RWPE2 (cell line): ENCODE data around the gene HUS1B.
"Not testable (repeated sequence)": the region's sequence is repeated elsewhere in the genome, so short reads cannot be mapped to it uniquely, and the experiment has no call there.

Source experiments
- ATAC-seq: fragments of 200-7000 bp; cut with Tn5 transposase; 3 replicates; pipeline ENCODE4 v1.9.1; 2021; ENCODE audit warnings: low read depth
- DNase-seq: peaks from one replicate; pipeline ENCODE4 v3.0.0-alpha.2; 2020; ENCODE audit warnings: low spot score
- H3K27ac ChIP-seq: fragments of 450-650 bp; 2 replicates; pipeline ENCODE4 v1.5.1; 2017; ENCODE audit warnings: mild to moderate bottlenecking; ENCODE audit not compliant: poor library complexity, severe bottlenecking
- H3K27me3 ChIP-seq: fragments of 250-450 bp; sonication (Bioruptor Pico); 2 replicates; pipeline ENCODE4 v1.5.1; 2021; ENCODE audit warnings: mild to moderate bottlenecking, moderate library complexity; ENCODE audit not compliant: insufficient read depth, poor library complexity, severe bottlenecking
- H3K36me3 ChIP-seq: fragments of 250-450 bp; sonication (Bioruptor Pico); 2 replicates; pipeline ENCODE4 v1.5.1; 2020; ENCODE audit warnings: low read depth, mild to moderate bottlenecking, moderate library complexity
- H3K4me1 ChIP-seq: fragments of 250-450 bp; sonication (Bioruptor Pico); 2 replicates; pipeline ENCODE4 v1.5.1; 2021; ENCODE audit warnings: mild to moderate bottlenecking, moderate library complexity; ENCODE audit not compliant: insufficient read depth, poor library complexity, severe bottlenecking
- H3K4me3 ChIP-seq: fragments of 250-450 bp; sonication (Bioruptor Pico); 2 replicates; pipeline ENCODE4 v1.5.1; 2021; ENCODE audit warnings: mild to moderate bottlenecking, moderate library complexity; ENCODE audit not compliant: severe bottlenecking
- H3K9me3 ChIP-seq: fragments of 250-450 bp; sonication (Bioruptor Pico); 2 replicates; pipeline ENCODE4 v1.5.1; 2021; ENCODE audit warnings: mild to moderate bottlenecking, moderate library complexity; ENCODE audit not compliant: severe bottlenecking
- CTCF ChIP-seq: fragments of 450-650 bp; IDR thresholded peaks from one replicate; pipeline ENCODE4 v1.5.1; 2017; ENCODE audit warnings: mild to moderate bottlenecking, moderate library complexity; ENCODE audit not compliant: poor library complexity, severe bottlenecking

Gene HUS1B

DNA sequence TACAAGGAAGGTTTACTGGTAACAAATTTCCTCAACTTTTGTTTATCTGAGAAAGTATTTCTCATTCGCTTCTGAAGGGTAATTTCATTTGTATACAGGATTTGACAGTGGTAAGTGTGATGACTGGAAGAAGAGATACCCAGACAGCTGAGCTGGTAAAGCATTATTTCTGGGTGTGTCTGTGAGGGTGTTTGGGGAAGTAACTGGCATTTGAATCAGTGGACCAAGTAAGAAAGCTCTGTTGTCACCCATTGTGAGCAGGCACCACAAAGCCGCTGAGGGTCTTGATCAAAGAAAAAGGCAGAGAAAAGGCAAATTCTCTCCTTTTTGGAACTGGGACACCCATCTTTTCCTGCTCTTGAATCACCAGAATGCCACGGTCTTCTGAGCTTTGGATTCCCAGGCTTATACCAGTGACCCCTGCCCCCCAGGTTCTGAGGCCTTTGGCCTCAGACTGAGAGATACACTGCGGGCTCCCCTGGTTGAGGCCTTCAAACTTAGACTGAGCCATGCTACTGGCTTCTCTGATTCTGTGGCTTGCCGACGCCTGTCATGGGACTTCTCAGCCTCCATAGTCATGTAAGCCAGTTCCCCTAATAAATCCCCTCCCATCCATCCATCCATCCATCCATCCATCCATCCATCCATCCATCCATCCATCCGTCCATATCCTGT lies 10.5 kb upstream of the HUS1B start:
- no peaks in the 10 kb centered on the region for H3K36me3 ChIP-seq
- H3K27me3 ChIP-seq = no peaks in the 10 kb centered on the region
- ATAC-seq = no peak
- no peak for TF ChIP-seq CTCF
- H3K4me1 ChIP-seq = no peaks in the 10 kb centered on the region
- no peaks in the 10 kb centered on the region for H3K9me3 ChIP-seq
- no peak for DNase-seq
- no peak overlapping the region for H3K27ac ChIP-seq
- H3K4me3 ChIP-seq = no peak overlapping the region

GRCh38 chr6:665403-666267 lies 8.7 kb upstream of the HUS1B start:
- DNase-seq (no peak), ATAC-seq (no peak)
- no peaks in the 10 kb centered on the region for H3K27me3 ChIP-seq
- no peaks in the 10 kb centered on the region for H3K9me3 ChIP-seq
- H3K4me3 ChIP-seq = no peak overlapping the region
- H3K36me3 ChIP-seq = no peaks in the 10 kb centered on the region
- no peak overlapping the region for H3K27ac ChIP-seq
- no peak for TF ChIP-seq CTCF
- H3K4me1 ChIP-seq = no peaks in the 10 kb centered on the region

DNA sequence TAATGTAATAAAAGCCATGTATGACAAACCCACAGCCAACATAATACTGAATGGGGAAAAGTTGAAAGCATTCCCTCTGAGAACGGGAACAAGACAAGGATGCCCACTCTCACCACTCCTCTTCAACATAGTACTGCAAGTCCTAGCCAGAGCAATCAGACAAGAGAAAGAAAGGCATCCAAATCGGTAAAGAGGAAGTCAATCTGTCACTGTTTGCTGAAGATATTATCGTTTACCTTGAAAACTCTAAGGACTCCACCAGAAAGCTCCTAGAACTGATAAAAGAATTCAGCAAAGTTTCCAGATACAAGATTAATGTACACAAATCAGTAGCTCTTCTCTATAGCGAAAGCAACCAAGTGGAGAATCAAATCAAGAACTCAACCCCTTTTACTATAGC lies 6.9 kb upstream of the HUS1B start:
- not testable (repeated sequence) for H3K27ac ChIP-seq, H3K36me3 ChIP-seq, H3K4me1 ChIP-seq, H3K9me3 ChIP-seq, H3K4me3 ChIP-seq, H3K27me3 ChIP-seq, DNase-seq, ATAC-seq

- Histone ChIP-seq H3K4me3 (no peak overlapping the region), H3K27me3 (no peaks in the 10 kb centered on the region), H3K27ac (no peak overlapping the region), H3K36me3 (no peaks in the 10 kb centered on the region), H3K4me1 (no peaks in the 10 kb centered on the region), H3K9me3 (no peaks in the 10 kb centered on the region)
- no peak for TF ChIP-seq CTCF
- DNase-seq (no peak), ATAC-seq (no peak)
Observed at GRCh38 chr6:659716-660581, 3.0 kb upstream of the HUS1B start.

GRCh38 chr6:658244-658643 lies 1.3 kb upstream of the HUS1B start:
- Histone ChIP-seq H3K27me3 (no peaks in the 10 kb centered on the region), H3K9me3 (no peaks in the 10 kb centered on the region), H3K4me1 (no peaks in the 10 kb centered on the region), H3K27ac (no peak overlapping the region), H3K4me3 (no peak overlapping the region), H3K36me3 (no peaks in the 10 kb centered on the region)
- TF ChIP-seq CTCF = no peak
- no peak for ATAC-seq
- DNase-seq = no peak
